Muscle layer of duodenum (tissue), 2 donors: Measurements from ENCODE around the gene DAP3.
"Not testable (repeated sequence)": the region's sequence is repeated elsewhere in the genome, so short reads cannot be mapped to it uniquely, and the experiment has no call there.

Experiments used
- H3K27ac ChIP-seq: one replicate; pipeline ENCODE4 v1.7.0; 2013; ENCODE audit warnings: mild to moderate bottlenecking, low read length
- H3K27me3 ChIP-seq: one replicate; pipeline ENCODE4 v1.7.0; 2013; ENCODE audit warnings: low read depth, mild to moderate bottlenecking, control low read depth, low read length
- H3K36me3 ChIP-seq, 2 donors: one replicate each; pipeline ENCODE4 v1.7.0; 2013; ENCODE audit warnings: low read length in 2 of 2, control low read depth in 1 of 2, mild to moderate bottlenecking in 1 of 2; ENCODE audit not compliant: insufficient read depth in 2 of 2, control insufficient read depth in 1 of 2
- H3K4me1 ChIP-seq, 2 donors: one replicate each; pipeline ENCODE4 v1.7.0; 2013; ENCODE audit warnings: low read length in 2 of 2, mild to moderate bottlenecking in 2 of 2, control low read depth in 1 of 2, moderate library complexity in 1 of 2; ENCODE audit not compliant: insufficient read depth in 2 of 2, control insufficient read depth in 1 of 2
- H3K4me3 ChIP-seq, 2 donors: one replicate each; pipeline ENCODE4 v1.7.0; 2013; ENCODE audit warnings: low read length in 2 of 2, low read depth in 1 of 2, mild to moderate bottlenecking in 1 of 2
- H3K9me3 ChIP-seq, 2 donors: one replicate each; pipeline ENCODE4 v1.7.0; 2013; ENCODE audit warnings: low read length in 2 of 2, control low read depth in 1 of 2, mild to moderate bottlenecking in 1 of 2; ENCODE audit not compliant: control insufficient read depth in 1 of 2
- donor health status: healthy.

Gene DAP3

DNA sequence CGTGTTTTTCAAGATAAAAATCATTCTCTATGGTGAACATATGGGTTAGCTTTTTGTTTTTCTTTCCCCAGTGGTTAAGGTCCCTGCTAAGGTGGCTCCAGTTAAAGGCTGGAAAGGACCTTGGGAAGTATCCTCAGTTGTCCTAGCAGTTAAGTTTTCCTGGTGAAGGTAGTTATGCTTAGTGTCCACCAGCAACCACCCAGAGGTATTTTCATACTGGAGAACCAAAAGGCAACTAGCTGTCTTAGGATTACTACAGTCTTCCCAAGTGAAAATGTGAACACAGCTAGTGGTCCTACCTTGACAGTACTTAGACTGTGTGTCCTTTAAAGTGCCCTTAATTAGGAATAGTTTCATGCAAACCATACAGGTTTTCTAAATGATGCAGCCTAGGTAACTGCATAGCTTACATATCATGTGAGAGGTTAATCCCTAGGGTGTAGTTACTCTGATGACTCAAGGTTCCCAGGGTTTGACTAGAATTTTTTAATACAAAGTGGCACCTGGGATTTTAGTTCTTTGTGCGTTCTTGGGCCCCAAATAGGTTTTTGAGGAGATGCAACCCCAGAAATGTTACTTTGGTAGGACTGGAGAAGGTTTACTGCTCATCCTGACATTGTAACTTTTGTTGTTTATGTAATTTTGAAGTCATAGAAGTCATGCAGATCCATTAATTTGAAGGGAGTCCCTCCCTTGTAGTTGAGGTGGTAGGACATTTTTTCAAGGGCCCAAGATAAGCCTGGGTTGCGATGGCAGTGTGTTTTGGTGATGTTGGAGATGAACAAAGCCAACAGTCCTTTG, 36.8 kb upstream of the DAP3 start:
- Histone ChIP-seq H3K27ac (no peak overlapping the region), H3K9me3 (no peaks in the 10 kb centered on the region), H3K4me3 (no peak overlapping the region), H3K4me1 (peaks cover 4 to 6% of the 10 kb centered on the region in 2 donors), H3K27me3 (no peaks in the 10 kb centered on the region), H3K36me3 (no peaks in the 10 kb centered on the region)

DNA sequence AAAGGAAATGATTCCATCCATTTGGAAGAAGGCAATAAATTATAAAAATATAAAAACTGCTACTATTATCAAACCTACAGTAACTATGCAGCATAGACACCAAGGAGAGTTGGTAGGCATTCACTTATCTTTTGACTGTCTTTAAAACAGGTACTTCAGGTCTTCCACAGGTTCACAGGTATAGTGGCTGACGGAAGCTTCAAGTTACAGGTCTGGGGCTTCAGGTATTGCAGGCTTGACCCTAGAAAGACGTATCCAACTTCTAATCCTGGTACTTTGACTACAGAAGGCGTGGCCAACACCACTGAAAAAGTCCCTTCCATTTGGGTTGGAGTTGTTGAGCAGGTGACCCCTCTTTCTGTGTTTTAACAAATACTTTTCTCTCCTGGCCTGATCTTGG, 35.9 kb upstream of the DAP3 start:
- H3K9me3 ChIP-seq: no peaks in the 10 kb centered on the region
- no peak overlapping the region for H3K4me3 ChIP-seq
- no peak overlapping the region for H3K27ac ChIP-seq
- H3K36me3 ChIP-seq: no peaks in the 10 kb centered on the region
- H3K4me1 ChIP-seq: peaks cover 4 to 6% of the 10 kb centered on the region in 2 donors
- no peaks in the 10 kb centered on the region for H3K27me3 ChIP-seq

DNA sequence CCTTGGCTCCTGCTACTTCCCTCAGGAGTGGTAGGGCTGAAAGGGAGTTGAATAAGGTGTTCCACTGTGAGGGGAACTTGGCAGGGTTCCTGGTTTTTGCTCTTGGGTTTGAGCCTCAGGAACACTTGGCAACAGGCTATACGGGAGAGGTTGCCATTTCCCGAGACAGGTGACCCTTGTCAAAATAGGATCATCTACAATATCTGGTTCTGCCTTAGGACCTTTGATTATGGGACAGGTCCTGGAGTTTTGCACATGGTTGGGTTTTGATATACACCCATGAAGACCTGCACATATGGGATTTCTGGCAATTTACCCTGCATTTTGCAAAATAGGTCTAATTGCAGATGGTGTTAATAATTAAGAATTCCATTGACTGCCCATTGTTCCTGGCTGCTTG, 31.4 kb upstream of the DAP3 start:
- Histone ChIP-seq H3K36me3 (peaks cover 17 to 37% of the 10 kb centered on the region in 2 donors), H3K27me3 (no peaks in the 10 kb centered on the region), H3K9me3 (no peaks in the 10 kb centered on the region), H3K4me1 (no peaks in the 10 kb centered on the region), H3K4me3 (no peak overlapping the region), H3K27ac (no peak overlapping the region)

DNA sequence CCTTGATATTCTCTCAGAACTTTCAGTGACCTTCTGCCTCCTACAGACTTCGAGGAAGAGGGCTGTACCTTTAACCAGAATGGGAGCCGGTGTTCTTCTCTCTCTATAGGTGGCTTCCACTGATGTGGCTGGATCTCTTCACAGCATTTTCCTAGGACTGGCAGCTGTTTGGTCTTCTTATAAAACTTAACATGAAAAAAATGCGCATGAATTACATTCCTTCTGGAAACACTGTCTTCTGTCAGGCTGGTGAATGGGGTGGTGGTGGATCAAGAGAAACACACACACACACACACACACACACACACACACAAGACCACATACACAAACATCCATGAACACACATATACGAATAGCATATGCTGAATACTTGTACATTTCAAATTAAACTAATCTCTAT, 27.7 kb upstream of the DAP3 start:
- not testable (repeated sequence) for H3K27ac ChIP-seq, H3K9me3 ChIP-seq, H3K4me1 ChIP-seq, H3K4me3 ChIP-seq, H3K27me3 ChIP-seq
- peaks cover 22 to 60% of the 10 kb centered on the region in 2 donors for H3K36me3 ChIP-seq

DNA sequence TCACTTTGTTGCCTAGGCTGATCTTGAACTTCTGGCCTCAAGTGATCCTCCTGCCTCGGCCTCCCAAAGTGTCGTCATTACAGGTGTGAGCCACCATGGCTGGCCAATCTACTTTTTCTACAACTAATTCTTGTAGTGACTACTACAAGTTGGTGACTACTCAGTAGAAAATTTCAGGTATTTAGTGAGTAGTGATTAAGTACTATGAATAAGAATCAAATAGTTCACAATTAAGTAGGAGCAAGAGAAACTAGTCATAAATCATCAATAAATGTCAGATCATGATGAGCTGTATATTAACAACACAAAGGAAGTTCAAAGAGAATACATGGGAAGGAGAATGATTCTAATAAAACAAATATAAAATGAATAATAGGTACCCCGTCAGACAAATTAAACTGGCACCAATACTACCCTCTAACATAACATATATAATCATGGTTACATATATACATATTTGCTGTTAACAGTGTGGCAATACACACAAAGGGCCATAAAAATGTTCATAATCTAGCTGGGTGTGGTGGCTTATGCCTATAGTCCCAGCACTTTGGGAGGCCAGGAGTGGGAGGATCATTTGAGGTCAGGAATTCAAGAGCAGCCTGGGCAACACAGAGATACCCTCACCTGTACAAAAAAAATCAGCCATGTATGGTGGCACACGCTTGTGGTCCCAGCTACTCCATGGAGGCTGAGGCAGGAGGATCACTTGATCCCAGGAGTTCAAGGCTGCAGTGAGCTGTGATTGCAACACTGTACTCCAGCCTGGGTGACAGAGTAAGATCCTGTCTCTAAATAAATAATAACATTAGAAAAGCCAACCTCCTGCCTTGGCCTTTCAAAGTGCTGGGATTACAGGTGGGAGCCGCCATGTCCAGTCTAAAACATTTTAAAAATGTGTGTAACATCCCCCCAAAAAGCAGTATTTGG, 19.4 kb upstream of the DAP3 start:
- H3K27ac ChIP-seq: no peak overlapping the region
- no peaks in the 10 kb centered on the region for H3K4me1 ChIP-seq
- no peak overlapping the region for H3K4me3 ChIP-seq
- H3K27me3 ChIP-seq: no peaks in the 10 kb centered on the region
- H3K9me3 ChIP-seq: no peaks in the 10 kb centered on the region
- H3K36me3 ChIP-seq: peaks cover 57 to 78% of the 10 kb centered on the region in 2 donors

DNA sequence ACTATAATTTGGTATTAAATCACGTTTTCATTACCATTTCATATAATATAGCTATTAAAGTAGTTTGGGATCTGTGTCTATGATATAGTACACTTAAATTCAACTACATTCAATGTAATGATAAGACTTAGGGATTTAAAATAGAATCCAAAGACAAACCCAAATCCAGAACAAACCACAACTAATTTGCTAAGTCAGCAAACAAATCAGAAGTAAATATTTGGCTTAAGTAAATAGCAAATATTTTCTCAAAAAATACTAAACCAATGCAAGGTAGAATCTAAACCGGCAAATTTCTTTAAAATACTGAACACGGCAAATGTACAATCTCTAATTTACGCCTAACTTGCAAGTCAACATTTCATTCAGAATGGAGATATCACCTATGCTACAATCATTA, 17.1 kb upstream of the DAP3 start:
- H3K27ac ChIP-seq: no peak overlapping the region
- H3K27me3 ChIP-seq: no peaks in the 10 kb centered on the region
- no peak overlapping the region for H3K4me3 ChIP-seq
- H3K4me1 ChIP-seq: no peaks in the 10 kb centered on the region
- H3K36me3 ChIP-seq: peaks cover 69 to 80% of the 10 kb centered on the region in 2 donors
- H3K9me3 ChIP-seq: no peaks in the 10 kb centered on the region

DNA sequence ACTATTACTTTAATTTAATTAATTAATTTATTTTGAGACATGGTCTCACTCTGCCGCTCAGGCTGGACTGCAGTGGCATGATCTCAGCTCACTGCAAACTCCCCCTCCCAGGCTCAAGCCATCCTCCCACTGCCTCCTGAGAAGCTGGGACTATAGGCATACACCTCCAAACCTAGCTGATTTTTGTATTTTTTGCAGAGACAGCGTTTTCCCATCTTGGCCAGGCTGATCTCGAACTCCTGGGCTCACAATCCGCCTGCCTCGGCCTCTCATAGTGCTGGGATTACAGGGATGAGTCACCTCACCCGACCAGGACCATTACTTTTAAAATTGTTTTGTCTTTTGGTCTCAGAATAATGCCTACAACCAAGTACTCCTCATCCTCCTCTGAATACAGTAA, 15.9 kb upstream of the DAP3 start:
- Histone ChIP-seq H3K4me1 (no peaks in the 10 kb centered on the region), H3K36me3 (peaks cover 77 to 83% of the 10 kb centered on the region in 2 donors)

DNA sequence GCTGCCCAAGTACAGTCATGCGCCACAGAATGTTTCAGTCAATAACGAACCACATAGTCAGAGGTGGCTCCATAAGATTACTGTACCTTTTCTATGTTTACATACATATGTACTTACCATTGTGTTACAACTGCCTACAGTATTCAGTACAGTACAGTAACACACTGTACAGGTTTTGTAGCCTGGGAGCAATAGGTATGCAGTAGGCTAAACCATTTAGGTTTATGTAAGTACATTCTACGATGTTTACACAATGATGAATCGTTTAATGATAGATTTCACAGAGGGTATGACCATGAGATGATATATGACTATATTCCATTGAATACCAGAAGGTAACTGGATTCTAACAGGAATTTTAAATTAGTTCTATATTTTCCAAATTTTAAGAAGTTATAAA, 10.9 kb upstream of the DAP3 start:
- no peaks in the 10 kb centered on the region for H3K9me3 ChIP-seq
- no peak overlapping the region for H3K4me3 ChIP-seq
- no peak overlapping the region for H3K27ac ChIP-seq
- H3K27me3 ChIP-seq: no peaks in the 10 kb centered on the region
- peaks cover 40 to 50% of the 10 kb centered on the region in 2 donors for H3K36me3 ChIP-seq
- H3K4me1 ChIP-seq: peaks cover 0 to 9% of the 10 kb centered on the region in 2 donors

More for the DNA sequence above, 15.9 kb upstream of the DAP3 start:
- H3K4me3 ChIP-seq: no peak overlapping the region
- H3K27ac ChIP-seq: no peak overlapping the region
- no peaks in the 10 kb centered on the region for H3K27me3 ChIP-seq
- H3K9me3 ChIP-seq: no peaks in the 10 kb centered on the region

DNA sequence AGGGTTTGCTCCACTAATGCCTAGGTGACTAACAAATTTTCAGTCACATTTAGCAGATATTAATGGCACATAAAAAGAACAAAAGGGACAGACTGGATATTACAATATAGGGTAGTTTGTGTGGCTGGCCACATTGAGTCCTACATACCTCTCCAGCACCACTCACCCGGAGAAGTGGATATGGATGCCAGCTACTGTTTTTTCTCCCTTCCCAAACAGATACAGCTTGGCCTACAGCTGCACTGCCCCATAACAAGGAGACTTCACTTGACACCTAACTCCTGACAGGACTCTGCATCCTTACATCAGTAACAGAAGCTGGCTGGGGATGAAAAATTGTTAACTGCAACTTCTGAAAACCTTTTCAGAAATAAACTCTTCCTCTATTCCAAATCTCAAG, 9.9 kb upstream of the DAP3 start:
- Histone ChIP-seq H3K4me1 (peaks cover 0 to 16% of the 10 kb centered on the region in 2 donors), H3K36me3 (peaks cover 35 to 48% of the 10 kb centered on the region in 2 donors)
- H3K4me3 ChIP-seq, H3K27ac ChIP-seq, H3K9me3 ChIP-seq, H3K27me3 ChIP-seq: not testable (repeated sequence)

DNA sequence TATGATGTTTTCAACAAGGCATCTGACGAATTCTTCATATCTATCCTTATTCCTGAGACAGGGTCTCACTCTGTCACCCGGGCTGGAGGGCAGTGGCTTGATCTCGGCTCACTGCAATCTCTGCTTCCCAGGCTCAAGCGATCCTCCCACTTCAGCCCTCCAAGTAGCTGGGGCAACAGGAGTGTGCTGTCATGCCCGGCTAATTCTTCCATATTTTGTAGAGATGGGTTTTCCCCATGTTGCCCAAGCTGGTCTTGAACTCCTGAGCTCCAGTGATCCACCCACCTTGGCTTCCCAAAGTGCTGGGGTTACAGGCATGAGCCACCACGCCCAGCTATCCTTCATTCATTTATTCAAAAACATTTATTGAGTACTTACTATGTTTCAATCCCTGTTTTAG, 8.4 kb upstream of the DAP3 start:
- H3K27me3 ChIP-seq: no peaks in the 10 kb centered on the region
- H3K4me3 ChIP-seq: no peak overlapping the region
- no peak overlapping the region for H3K27ac ChIP-seq
- no peaks in the 10 kb centered on the region for H3K9me3 ChIP-seq
- peaks cover 26 to 36% of the 10 kb centered on the region in 2 donors for H3K36me3 ChIP-seq
- H3K4me1 ChIP-seq: peaks cover 0 to 24% of the 10 kb centered on the region in 2 donors

DNA sequence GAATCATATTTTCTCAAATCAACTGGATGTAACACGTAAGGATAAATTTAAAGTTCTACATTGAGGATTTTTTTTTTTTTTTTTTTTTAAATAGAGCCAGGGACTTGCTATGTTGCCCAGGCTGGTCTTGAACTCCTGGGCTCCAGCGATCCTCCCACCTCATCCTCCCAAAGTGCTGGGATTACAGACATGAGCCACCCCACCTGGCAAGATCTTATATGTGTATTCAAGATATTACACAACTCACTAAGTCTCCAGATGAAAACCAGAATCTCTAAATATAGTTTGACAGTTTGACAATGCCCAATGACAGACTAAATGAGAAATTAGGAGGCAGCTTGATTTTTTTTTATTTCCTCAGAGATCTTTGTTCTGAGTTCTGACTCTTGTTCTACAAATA, 7.1 kb upstream of the DAP3 start:
- Histone ChIP-seq H3K4me3 (no peak overlapping the region), H3K36me3 (peaks cover 16 to 24% of the 10 kb centered on the region in 2 donors), H3K27me3 (no peaks in the 10 kb centered on the region), H3K9me3 (no peaks in the 10 kb centered on the region), H3K27ac (no peak overlapping the region), H3K4me1 (peaks cover 0 to 33% of the 10 kb centered on the region in 2 donors)
